ENCODE measurements around the gene HDGF.
A peak's percentile ranks its signal among the peaks of the same experiment; 100 is the strongest.

The HDGF gene

DNA sequence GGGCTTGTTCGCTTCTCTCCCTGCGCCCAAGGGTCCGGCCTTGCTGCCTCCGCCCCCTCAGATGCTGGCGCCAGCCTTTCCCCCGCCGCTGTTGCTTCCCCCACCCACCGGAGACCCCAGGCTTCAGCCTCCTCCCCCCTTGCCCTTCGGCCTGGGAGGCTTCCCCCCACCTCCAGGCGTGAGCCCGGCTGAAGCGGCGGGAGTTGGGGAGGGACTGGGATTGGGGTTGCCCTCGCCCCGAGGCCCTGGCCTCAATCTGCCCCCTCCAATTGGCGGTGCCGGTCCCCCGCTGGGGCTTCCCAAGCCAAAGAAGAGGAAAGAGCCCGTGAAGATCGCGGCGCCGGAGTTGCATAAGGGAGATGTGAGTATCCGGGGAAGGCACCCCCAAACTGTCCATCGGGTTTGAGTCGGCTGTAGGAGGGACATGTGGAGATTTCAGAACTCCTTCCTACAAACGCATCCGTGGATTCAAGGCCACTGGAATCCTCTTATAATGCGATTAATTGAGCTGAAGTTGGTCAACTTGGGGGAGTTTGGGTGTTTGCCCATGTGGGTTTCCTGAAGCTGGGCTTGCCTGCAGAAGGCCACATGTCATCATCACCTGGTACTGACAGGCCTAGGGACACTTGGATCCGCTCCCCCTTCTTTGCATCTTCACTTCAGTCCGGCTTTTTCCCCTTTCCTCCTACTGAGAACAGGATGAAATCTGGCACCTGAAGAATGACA lies 16.6 kb upstream of the HDGF start:
- TF ChIP-seq FOXP2 (optimal IDR thresholded peaks at IDR 0.05; ENCODE audit: borderline replicate concordance, extremely low read depth, extremely low read length, insufficient read depth) (no peak), POLR2AphosphoS5 (IDR thresholded peaks at IDR 0.05; ENCODE audit: low read depth, low read length) (no peak), TAF1 (IDR thresholded peaks at IDR 0.05; ENCODE audit: borderline replicate concordance, insufficient read depth, low read length) (no peak), SIN3A (IDR thresholded peaks at IDR 0.05; ENCODE audit: borderline replicate concordance, insufficient read depth, low read length) (no peak; the same call in 1 of the 2 replicates), REST (IDR thresholded peaks at IDR 0.05; ENCODE audit: insufficient read depth in 1 of 2, low read depth in 2 of 2, low read length in 2 of 2) (no peak)

- TF ChIP-seq POLR2AphosphoS5 (IDR thresholded peaks at IDR 0.05; ENCODE audit: low read depth, low read length) (no peak), TAF1 (IDR thresholded peaks at IDR 0.05; ENCODE audit: borderline replicate concordance, insufficient read depth, low read length) (peak; percentile 69; the same call in 1 of the 2 replicates), SIN3A (IDR thresholded peaks at IDR 0.05; ENCODE audit: borderline replicate concordance, insufficient read depth, low read length) (peak; percentile 50; the same call in 1 of the 2 replicates), REST (IDR thresholded peaks at IDR 0.05; ENCODE audit: insufficient read depth in 1 of 2, low read depth in 2 of 2, low read length in 2 of 2) (no peak), FOXP2 (optimal IDR thresholded peaks at IDR 0.05; ENCODE audit: borderline replicate concordance, extremely low read depth, extremely low read length, insufficient read depth) (no peak)
Measured at GRCh38 chr1:156767101-156767878, 15.8 kb upstream of the HDGF start, which contains the start of gene PRCC. PRCC (plus strand) TSS chr1:156767535; CDS start chr1:156767772, 237 bp downstream.

DNA sequence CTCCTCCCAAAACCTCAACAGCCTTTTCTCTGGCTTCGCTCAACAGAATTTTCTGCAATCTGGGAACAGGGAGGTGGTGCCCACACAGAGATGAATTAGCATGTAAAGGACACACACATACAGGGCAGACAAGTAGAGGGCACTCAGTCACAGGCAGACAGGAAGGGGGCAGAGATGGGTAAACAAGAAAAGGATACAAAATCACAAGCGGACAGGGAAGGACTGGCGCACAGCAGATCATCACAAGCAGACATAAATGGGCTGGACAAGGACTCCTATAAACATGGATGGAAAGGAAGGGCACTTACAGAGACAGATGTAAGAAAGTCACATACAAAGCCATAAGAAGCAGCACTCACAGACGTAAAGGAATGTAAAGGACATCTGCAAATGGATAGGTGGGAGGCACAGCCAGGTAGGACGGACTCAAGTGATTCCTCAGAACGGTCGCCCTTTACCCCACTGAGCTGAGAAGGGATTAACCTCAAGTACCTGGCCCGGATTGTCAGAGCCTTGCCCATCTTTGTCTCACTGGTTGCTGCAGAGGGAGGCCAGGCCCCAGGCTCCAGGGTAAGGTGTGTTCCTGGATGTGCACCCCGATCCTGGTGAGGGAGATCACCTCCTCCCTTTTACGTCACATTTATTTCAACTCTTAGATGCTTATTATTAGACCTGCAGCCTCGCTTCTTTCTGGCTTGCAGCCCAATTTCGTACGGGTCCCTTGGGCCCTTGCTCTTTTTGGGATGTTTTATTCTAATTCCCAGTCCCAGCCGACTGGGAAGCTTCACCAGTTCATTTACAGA lies 15.0 kb upstream of the HDGF start:
- peak; percentile 81 for TF ChIP-seq POLR2AphosphoS5 (IDR thresholded peaks at IDR 0.05; ENCODE audit: low read depth, low read length)
- peak; percentile 90; the same call in 1 of the 2 replicates for TF ChIP-seq SIN3A (IDR thresholded peaks at IDR 0.05; ENCODE audit: borderline replicate concordance, insufficient read depth, low read length)
- TF ChIP-seq FOXP2 (optimal IDR thresholded peaks at IDR 0.05; ENCODE audit: borderline replicate concordance, extremely low read depth, extremely low read length, insufficient read depth), result no peak
- peak in 1 of 2 experiments; percentile 39; a peak in 1 of 4 replicates for TF ChIP-seq REST (IDR thresholded peaks at IDR 0.05; ENCODE audit: insufficient read depth in 1 of 2, low read depth in 2 of 2, low read length in 2 of 2)

DNA sequence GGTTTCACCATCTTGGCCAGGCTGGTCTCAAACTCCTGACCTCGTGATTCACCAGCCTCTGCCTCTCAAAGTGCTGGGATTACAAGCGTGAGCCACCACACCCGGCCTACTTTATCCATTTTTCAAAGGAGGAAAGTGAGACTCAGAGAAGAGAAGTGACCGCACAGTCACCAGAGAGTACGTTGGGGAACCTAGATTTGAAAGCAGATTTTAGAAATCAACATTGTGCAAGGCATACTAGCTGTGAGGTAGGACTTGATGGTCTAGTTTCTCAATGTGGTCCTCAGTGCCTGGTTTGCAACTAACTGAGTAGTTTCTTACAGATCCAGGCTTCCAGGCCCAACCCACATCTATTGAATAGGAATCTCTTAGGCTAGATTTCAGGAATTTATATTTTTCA lies 14.2 kb upstream of the HDGF start:
- no peak for TF ChIP-seq REST (IDR thresholded peaks at IDR 0.05; ENCODE audit: insufficient read depth in 1 of 2, low read depth in 2 of 2, low read length in 2 of 2)
- no peak for TF ChIP-seq SIN3A (IDR thresholded peaks at IDR 0.05; ENCODE audit: borderline replicate concordance, insufficient read depth, low read length)
- TF ChIP-seq FOXP2 (optimal IDR thresholded peaks at IDR 0.05; ENCODE audit: borderline replicate concordance, extremely low read depth, extremely low read length, insufficient read depth), result no peak
- TF ChIP-seq POLR2AphosphoS5 (IDR thresholded peaks at IDR 0.05; ENCODE audit: low read depth, low read length), result no peak
- TF ChIP-seq TAF1 (IDR thresholded peaks at IDR 0.05; ENCODE audit: borderline replicate concordance, insufficient read depth, low read length), result no peak

Data from PFSK-1 (cell line).